Effector CD4-positive, alpha-beta T cell (primary cell): ENCODE results near the gene MPP3.

Experiments
- DNase-seq: peaks from one replicate; pipeline ENCODE4 v3.0.0-alpha.2; 2020

The MPP3 gene

DNA sequence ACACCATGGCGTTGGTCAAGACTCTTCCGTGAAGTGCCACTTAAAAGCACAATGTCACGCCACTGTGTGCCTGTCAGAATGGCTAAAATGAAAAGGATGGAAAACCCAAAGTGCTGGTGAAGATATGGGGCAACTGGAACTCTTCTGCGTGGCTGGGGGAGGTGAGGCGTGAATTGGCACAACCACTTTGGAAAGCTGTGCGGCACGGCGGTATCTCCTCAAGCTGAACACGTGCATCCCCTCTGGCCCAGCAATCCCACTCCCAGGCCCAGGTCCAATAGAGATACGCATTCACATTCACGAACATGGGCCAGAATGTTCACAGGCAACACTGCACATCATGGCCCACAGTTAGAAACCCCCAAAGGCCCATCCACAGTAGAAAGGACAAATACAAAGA, 63.1 kb downstream of the MPP3 start:
- DNase-seq: no peak

DNA sequence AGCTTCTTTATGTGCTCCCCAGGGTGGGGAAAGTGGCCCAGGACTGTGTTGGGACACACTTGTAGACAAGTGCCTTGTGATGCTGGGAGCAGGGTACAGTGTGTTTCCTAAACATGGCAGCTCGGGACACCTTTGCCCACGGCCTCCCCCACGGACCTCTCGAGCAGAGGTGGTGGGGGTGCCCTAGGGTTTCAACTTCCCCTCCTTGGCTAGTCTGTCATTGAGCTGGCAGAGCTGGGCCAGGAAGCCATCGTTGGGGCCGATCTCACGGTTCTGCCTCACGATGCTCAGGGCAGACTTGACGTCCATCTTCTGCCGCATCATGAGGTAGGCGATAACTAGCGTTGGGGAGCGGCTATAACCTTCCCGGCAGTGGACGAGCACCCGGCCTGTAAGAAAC, 63.5 kb downstream of the MPP3 start:
- DNase-seq: no peak

DNA sequence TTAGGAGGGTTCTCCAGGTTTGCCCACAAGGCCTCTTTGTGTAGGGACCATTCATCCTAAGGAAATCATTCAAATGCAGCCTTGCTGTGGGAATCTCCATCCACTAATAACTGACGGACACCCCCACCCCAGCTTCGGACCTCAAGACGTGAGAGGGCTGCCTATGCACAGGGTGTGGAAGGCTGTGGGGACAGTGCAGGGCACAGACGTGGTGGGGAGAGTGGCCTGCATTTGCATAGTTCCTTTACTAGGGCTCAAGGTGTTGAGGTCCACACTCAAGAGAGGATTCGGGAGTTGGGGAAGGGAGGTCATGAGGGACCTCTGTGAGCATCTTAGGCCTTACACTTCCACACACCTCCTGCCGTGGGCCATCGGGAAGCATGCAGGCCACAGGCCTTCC, 64.0 kb downstream of the MPP3 start:
- no peak for DNase-seq

DNA sequence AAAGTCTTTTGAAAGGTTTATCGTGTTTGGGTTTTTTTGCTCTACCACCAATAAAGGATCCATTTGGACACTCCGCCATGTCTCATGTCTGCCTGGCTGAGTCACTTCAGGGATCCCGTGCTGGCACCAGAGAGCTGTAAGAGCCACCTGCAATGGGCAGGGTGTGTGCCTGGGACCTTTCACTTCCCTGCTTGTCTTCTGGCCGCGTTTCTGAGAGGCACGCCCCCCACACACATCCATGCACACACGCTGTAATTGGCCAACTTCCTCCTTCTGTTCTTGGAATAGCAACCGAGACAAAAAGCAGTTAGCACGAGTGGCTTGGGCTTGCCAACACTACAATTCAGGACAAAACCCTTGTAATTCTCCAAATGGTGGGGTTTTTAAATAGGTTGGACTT, 64.6 kb downstream of the MPP3 start:
- no peak for DNase-seq

DNA sequence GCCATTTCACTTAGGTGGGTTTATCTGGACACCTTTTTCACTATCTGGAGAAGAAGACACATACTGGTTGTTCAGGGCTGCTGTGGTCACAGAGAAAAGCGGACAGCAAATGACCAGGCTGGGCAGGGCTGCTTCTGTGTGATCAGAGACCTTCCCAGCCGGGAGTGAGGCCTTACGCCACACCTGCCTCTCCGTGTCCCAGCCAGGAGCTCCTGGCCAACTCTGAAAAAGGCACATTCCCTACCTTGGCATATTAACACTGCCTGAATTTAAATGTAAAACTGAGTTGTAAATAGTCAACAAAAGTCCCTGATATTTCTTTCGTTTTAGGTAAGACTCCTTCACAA, 65.3 kb downstream of the MPP3 start:
- DNase-seq: no peak

DNA sequence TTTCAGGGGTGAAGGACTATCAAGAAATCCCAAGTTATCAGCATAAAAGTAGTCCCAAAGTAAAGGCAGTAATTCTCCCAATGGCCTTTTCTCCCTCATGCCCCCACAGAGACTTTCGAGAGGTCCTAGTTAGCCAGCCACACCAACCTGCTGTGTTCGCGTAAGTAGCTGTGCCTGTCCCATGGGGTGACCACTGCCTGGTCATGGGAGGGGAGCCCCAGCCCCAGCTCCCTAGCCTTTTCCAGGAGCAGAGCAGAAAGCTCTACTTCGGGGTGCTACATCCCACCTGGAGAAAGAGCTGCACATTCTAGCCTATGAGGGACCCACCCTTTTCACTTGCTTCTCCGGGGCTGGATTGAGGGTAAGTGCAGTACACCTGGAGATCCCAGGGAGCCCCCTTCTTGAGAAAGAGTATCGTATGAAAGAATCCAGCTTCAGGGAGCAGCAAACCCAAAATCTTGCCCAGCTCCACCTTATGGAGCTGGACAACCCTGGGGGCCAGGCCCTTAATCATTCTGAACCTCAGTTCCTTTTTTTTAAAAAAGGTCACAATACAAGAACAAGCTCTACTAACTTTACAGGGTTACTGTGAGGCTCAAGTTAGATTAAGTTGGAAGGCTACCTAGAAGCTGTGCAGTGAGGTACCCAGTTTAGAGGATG, 65.8 kb downstream of the MPP3 start:
- no peak for DNase-seq

DNA sequence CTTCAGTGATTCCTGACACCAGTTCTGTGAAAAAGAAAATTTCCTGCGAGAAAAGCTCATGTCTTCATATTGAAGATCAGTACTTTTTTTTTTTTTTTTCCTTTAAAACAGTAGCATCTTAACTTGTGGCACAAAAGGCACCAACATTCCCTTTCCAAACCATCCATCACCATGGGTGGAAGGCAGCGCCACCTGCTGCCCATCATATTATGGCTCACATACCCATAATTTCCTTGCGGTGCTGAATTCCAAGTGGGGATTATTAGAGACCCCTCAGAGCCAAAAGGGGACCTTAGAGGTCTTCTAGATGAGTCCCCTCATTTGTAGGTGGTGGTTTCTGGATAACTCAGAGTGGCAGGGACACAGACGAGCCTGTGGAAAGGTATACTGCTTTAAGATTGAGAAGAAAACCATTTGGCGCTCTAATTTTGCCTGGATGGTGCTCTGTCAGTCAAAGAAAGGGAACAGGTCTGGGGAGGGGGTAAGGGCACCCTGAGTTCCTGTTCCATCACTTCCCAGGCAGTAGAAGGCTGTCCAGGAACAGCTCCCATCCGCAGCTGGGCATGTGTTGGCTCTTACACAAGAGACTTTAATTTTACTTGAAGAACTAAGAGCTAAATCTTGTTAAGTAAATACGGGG, 66.4 kb downstream of the MPP3 start:
- DNase-seq: peak; percentile 31

DNA sequence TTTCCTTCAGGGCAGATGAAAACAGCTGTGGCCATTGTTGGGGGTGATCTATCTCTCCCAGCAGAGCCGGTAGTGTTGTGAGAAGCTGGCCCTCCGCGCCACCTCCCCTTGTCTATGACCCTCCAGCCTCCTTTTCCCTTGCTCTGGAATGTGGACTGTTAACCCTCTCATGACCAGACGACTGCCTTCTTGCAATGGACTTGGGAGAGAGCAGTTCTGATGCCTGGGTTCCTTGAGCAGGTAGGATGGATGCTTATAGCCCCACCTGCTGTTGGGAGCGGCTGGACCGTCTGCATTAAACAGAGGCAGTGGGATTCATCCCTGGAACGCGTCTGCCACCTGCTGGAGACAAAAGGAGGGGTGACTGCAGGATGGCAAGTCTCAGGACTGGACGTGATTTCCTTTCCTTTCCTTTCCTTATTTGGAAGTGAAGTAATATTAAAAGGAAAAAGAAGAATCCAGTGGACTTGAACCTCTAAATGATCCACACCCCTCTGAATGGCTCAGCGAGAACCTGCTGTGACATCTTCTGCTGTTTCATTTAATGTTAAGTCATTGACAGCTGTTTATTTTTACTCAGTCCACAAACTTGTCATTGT, 72.6 kb downstream of the MPP3 start:
- DNase-seq: peak; percentile 88

DNA sequence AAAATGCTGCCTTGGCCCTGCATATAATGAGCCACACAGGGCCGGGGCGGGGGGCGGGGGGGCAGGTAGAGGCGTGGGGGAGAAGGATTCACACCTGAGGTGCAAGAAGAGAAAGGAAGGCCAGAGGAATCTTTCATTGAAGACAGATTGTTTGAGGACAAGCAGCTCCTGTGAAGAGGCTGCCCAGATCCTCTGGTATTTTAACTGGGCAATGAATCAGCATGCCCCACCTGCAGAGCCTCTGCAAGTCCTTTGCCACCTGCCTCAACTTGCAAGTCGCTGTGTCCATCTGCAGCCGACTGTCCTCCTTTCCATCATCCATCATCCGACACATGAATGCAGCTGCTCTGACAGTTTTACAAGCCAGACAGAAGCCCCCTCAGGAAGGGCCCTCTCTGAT, 73.1 kb downstream of the MPP3 start:
- DNase-seq: no peak

DNA sequence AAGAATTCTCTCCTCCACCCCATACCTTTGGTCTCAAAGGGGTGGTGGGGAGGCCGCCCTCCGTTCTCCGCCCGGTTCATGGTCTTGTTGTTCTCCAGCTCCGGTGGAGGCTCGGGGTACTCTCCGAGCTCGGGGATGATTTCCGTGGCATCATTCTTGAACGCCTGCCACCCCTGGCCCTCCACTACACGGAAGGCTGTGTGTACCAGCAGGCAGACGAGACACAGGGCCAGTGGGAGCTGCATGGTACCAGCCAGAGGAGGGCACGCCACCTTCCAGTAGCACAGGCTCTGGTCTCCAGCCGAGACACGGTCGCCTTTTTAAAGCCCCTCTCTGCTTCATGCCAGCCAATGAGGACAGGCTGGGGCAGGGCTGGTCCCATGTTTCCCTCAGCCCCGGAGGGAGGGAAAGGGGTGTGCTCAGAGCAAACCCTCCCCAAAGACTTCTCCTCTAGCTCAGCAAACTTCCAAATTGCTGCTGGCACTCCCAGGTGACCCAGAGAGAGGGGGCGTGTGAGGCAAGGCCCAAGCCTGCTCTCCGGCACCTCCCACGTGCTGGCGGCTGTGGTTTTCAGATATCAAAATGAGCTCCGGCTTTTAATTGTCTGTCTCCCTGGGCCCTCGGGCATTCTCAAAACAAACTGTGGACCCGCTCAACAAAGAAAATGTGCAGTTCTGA, 74.3 kb downstream of the MPP3 start, which contains the start of gene SOST:
Gene SOST (minus strand): TSS at position 295 of the 678 bp plus-strand sequence. CDS start 50 bp downstream, at position 245.
- DNase-seq: no peak

DNA sequence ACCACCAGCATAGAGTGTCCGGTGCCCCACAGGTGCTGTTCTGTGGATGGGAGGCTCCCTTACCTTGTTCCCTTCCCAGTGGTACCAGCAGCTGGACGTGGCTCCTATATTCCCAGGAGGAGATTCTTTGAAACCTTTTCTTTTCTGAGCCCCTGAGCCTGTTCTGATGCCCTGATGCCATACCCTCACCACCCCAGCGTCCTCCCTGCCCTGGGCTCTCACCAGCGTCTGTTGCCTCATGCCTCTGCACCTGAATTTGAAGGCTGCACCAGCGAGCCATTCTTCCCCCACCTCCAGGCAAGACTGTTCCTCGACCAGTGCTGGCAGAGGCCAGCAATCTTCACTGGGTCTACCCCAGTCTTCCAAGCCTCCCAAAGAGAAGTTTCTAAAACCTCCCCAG, 74.9 kb downstream of the MPP3 start:
- no peak for DNase-seq

DNA sequence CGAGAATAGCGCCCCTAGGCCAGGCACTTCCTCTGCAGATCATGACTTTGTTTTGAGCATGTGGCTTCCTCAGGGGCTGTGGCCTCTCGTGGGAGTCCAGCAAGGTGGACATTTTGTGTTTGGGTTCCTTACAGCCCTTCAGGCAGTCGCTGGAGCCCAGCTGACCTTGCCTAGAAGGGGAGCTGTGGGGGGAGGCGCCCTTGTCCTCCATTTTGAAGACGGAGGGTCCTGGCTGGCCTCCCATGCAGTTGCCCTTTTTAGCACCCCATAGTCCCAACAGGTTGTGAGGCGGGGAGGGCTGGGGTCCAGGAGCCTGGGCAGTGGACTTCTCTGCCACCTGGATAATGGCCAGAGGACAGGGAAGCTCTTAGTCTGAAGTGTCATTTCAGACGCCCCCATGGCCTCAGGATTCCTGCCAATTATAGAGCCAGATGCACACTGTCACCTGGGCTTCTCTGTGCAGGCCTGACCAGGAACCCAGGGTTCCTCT, 75.7 kb downstream of the MPP3 start:
- DNase-seq: no peak

DNA sequence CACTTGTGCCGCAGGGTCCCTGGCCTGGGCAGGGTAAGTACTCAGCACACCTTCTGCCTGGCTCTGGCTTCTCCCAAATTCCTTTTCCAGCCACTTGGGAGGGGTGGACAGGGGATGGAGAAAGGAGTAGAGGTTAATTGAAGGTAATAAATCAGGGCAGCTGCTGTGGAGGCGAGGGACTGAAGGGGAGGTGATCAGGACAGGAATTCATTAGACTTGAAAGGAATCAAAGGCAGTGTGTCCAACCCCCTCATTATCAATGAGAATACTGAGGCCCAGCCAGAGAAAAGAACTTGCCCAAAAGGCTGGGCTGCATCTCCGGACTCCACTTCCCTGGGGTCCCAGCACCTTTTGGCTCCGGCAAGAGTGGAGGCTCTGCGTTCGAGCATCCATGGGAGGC, 76.7 kb downstream of the MPP3 start:
- DNase-seq: no peak

DNA sequence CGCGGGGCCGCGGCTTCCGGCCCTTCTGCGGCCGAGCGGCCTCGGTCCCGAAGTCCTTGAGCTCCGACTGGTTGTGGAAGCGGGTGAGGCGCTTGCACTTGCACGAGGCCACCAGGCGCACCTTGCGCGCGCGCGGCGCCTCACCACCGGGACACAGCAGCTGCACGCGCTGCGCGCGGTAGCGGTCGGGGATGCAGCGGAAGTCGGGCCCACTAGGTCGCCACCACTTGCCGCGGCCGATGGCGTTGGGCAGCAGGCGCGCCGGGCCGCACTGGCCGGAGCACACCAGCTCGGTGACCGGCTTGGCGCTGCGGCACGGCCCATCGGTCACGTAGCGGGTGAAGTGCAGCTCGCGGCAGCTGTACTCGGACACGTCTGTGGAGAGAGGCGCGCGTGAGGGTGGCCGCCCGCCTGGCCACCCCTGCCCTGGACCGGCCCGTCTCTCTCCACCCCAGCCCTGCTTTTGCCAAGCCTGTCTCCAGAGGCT, 77.5 kb downstream of the MPP3 start:
- DNase-seq: no peak

DNA sequence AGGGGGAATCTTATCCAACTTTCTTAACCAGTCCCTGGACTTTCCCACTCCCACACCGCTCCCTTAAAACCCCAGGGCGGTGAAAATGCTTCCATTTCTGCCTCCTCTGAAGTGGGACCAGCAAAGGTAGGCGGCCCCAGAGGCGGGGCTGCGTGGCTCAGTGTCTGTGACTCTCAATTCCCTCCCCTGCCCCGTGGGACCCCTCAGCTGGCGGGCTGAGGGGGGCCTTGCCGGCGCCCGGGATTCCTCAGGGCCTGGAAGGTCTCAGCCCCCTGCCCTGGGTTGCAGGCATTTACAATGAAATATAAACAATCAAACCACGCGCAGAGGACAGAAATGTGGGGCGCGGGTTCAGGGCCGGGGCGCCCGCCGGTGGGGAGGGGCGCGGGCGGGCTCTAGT, 78.0 kb downstream of the MPP3 start:
- no peak for DNase-seq

DNA sequence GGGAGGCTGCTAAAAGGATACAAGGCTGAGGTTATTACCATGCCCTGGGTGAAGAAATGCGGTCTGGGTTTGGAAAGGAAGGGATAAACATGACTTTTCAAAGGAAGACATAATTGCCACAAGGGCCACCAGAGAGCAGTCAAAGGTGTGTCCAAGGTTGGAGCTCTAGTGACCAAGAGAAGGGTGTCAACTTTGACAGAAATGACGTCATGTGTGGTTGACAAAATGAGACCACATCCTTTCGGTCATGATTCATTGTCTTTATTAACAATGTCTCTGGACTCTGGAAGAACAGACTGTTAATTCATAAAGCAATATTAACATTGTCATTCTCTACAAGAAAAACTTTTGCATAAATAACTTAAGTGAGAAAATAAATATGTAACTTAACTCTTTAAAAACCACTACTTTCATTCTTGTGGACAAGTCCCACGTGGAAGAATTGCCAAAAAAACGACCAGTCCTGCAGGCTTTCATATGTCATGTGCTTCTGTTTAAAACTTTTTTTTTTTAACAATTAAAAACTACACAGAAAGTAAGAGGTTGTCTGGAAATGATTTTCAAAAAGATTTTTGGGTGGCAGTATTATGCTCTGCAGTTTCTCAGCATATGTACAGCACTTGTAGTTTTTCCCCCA, 79.3 kb downstream of the MPP3 start:
- no peak for DNase-seq
